Measurements from ENCODE around the gene CCR7. TPM values are rescaled to one million over a fixed set of nuclear protein-coding genes. Genes with fewer than 3 reads are reported as not detected.

CCR7 gene
- total RNA-seq, 1 donor from 2014 or later: 1.1 TPM

- Histone ChIP-seq H3K36me3 (no peaks in the 10 kb centered on the region), H3K9me3 (no peaks in the 10 kb centered on the region), H3K27me3 (no peaks in the 10 kb centered on the region), H3K27ac (peak overlapping the region; percentile 86), H3K4me3 (no peak overlapping the region), H3K4me1 (peaks cover 84% of the 10 kb centered on the region)
- intact Hi-C loops (cut with DNase I): loop anchor here (10.0 kb wide), 1 partner anchor 173 kb away; the partner anchor contains the start of gene GJD3
- ATAC-seq (peak; percentile 65), DNase-seq (peak; percentile 86)
- no peak for TF ChIP-seq CTCF (IDR thresholded peaks at IDR 0.05)
Observed at GRCh38 chr17:40538019-40538935, 27.0 kb downstream of the CCR7 start.

- Histone ChIP-seq H3K27me3 (no peaks in the 10 kb centered on the region), H3K36me3 (no peaks in the 10 kb centered on the region), H3K4me3 (no peak overlapping the region), H3K4me1 (peaks cover 82% of the 10 kb centered on the region), H3K27ac (peak overlapping the region; percentile 86), H3K9me3 (no peaks in the 10 kb centered on the region)
- DNase-seq: peak; percentile 73
- intact Hi-C loops (cut with DNase I): loop anchor here (10.0 kb wide), 1 partner anchor 172 kb away; the partner anchor contains the start of gene GJD3
- no peak for TF ChIP-seq CTCF (IDR thresholded peaks at IDR 0.05)
- peak; percentile 23 for ATAC-seq
Observed at GRCh38 chr17:40536295-40537171, 28.7 kb downstream of the CCR7 start.

- Histone ChIP-seq H3K9me3 (no peaks in the 10 kb centered on the region), H3K36me3 (no peaks in the 10 kb centered on the region), H3K4me1 (peaks cover 77% of the 10 kb centered on the region), H3K27me3 (no peaks in the 10 kb centered on the region), H3K4me3 (no peak overlapping the region), H3K27ac (peak overlapping the region; percentile 86)
- DNase-seq (peak; percentile 71), ATAC-seq (peak; percentile 63)
- intact Hi-C loops (cut with DNase I): loop anchor here (10.0 kb wide), 1 partner anchor 171 kb away; the partner anchor contains the start of gene GJD3
- TF ChIP-seq CTCF (IDR thresholded peaks at IDR 0.05): no peak
Observed at GRCh38 chr17:40535924-40536294, 29.4 kb downstream of the CCR7 start.

- Histone ChIP-seq H3K27me3 (no peaks in the 10 kb centered on the region), H3K4me1 (peaks cover 72% of the 10 kb centered on the region), H3K27ac (peak overlapping the region; percentile 86), H3K36me3 (no peaks in the 10 kb centered on the region), H3K9me3 (no peaks in the 10 kb centered on the region), H3K4me3 (no peak overlapping the region)
- DNase-seq (no peak), ATAC-seq (no peak)
- intact Hi-C loops (cut with DNase I): loop anchor here (10.0 kb wide), 1 partner anchor 171 kb away; the partner anchor contains the start of gene GJD3
- no peak for TF ChIP-seq CTCF (IDR thresholded peaks at IDR 0.05)
Observed at GRCh38 chr17:40535438-40535837, 29.8 kb downstream of the CCR7 start.

- Histone ChIP-seq H3K27ac (peak overlapping the region; percentile 86), H3K27me3 (no peaks in the 10 kb centered on the region), H3K36me3 (no peaks in the 10 kb centered on the region), H3K9me3 (no peaks in the 10 kb centered on the region), H3K4me1 (peaks cover 66% of the 10 kb centered on the region), H3K4me3 (no peak overlapping the region)
- ATAC-seq: peak; percentile 1
- intact Hi-C loops (cut with DNase I): loop anchor here (5.0 to 10.0 kb wide), 2 partner anchors 57 to 170 kb away; partner anchors contain the start of gene GJD3
- DNase-seq: peak; percentile 51
- no peak for TF ChIP-seq CTCF (IDR thresholded peaks at IDR 0.05)
Observed at GRCh38 chr17:40534371-40535189, 30.7 kb downstream of the CCR7 start.

Data from upper lobe of right lung (tissue), 1 donor.